GM18502 (cell line): ENCODE results near the gene PKDREJ.
"Not testable (repeated sequence)": the region's sequence is repeated elsewhere in the genome, so short reads cannot be mapped to it uniquely, and the experiment has no call there.

Source experiments
- ATAC-seq: cut with Tn5 transposase; IDR thresholded peaks from one replicate; pipeline ENCODE4 v1.9.1; 2021; ENCODE audit warnings: mild to moderate bottlenecking; ENCODE audit not compliant: unreplicated experiment, poor library complexity

Gene PKDREJ, protein sequence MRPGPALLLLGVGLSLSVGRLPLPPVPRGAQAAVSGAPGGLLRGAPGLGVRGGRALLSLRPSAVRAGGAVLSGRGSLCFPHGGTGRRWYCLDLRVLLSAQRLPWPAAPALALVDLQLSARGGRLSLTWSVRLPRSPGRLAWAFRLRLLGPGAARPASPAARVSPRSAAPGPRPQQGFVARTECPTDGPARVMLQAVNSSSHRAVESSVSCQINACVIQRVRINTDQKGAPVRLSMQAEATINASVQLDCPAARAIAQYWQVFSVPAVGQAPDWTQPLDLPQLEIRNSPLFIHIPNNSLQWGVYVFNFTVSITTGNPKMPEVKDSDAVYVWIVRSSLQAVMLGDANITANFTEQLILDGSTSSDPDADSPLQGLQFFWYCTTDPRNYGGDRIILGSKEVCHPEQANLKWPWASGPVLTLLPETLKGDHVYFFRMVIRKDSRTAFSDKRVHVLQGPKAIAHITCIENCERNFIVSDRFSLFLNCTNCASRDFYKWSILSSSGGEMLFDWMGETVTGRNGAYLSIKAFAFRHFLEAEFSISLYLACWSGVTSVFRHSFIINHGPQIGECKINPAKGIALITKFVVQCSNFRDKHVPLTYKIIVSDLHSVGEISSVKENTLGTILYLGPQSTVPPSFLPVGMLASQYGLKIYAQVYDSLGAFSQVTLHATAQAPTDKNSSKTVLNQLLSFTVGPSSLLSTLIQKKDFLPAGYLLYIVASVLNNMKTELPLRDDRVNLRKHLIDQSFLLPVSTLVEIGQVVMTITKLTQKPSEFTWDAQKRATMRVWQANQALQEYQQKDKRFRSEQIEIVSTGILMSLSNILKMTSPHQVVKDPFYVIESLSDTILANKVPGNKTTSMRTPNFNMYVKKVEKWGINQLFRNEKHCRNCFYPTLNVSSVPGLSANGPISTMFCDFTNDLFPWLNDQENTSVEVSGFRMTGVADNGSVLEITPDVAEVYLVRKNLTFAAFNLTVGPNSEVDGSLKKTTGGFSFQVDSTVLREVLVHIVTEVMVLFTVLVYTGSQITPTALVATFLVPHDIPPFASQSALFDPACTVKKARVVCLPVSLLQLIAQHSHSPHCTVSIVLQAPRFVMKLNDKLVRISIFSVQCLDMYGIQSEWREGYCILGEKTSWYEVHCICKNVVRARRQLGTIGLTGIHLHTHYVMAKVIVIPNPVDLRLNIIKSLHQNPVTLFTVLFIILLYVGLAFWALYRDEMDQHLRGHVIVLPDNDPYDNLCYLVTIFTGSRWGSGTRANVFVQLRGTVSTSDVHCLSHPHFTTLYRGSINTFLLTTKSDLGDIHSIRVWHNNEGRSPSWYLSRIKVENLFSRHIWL (N-terminal part only)

DNA sequence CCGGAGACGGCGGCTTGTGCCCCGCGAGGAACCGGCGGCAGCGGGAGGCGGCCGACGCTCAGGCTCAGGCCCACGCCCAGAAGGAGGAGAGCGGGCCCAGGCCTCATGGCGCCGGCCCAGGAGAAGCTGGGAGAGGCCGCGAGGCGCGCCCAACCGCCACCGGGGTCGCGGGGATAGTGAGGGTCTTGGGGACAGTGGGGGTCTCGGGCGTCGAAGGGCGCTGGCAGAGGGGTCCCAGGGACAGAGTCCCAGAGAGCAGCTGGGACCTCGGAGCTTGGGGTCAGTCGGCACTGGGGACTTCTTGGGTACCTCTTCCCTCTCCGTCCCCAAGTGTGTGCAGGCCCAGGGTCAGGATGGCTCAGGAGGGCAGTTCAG lies at the start of gene PKDREJ:
Gene PKDREJ, minus strand, starts transcription at position 128 of the 375 bp plus-strand sequence. Its CDS starts 21 bp downstream, at position 107.
- ATAC-seq: no peak

DNA sequence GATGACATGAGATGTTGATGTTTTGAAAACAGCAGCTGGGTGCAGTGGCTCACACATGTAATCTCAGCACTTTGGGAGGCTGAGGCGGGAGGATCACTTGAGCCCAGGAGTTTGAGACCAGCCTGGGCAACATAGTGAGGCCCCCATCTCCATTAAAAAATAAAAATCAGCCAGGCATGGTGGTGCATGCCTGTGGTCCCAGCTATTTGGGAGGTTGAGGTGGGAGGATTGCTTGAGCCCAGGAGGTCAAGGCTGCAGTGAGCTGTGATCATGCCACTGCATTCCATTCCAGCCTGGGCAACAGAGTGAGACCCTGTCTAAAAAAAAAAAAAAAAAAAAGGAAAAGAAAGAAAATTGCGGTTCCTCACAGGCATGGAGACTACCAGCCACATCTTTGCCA lies 49.7 kb upstream of the PKDREJ start:
- not testable (repeated sequence) for ATAC-seq

DNA sequence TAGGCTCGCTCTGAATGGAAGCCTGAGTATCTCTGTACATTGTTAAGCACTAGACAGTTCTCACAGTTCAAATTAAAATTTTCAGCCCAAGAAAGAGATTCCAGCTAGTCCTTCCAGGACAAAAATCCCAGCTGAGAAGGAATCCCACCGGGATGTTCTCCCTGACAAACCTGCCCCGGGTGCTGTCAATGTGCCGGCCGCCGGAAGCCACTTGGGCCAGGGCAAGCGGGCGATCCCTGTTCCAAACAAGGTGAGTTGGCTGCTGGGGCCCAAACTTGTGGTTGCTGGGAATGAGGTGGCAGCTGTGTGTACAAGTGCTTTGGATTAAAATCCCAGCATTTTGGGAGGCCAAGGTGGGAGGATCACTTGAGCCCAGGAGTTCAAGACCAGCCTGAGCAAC lies 48.9 kb upstream of the PKDREJ start:
- no peak for ATAC-seq

DNA sequence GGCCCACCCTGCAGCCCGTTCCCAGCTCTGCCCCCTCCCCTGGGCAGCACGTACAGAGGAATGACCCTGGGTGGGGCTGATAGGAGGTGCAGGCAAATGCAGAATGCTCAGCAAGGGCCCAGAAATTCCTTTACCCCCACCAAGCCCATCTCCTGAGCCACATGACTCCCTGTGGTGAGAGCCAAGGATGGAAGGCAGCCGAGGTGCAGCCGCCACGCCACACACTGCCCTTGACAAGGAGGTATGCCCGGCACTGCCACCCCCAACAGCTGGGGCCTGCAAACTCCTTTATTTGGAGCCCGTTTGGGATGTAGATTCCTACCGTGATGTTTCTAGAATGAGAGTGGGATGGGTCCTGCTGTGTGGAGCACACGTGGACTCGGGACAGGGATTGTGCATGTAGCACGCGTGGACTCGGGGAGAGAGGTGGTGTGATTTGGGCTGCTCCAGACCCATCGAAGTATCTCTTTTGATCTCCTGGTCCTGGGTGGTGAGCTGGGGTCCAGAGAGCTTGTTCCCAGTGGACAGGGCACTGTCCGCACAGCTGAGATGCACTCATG lies 46.5 kb upstream of the PKDREJ start:
- no peak for ATAC-seq

DNA sequence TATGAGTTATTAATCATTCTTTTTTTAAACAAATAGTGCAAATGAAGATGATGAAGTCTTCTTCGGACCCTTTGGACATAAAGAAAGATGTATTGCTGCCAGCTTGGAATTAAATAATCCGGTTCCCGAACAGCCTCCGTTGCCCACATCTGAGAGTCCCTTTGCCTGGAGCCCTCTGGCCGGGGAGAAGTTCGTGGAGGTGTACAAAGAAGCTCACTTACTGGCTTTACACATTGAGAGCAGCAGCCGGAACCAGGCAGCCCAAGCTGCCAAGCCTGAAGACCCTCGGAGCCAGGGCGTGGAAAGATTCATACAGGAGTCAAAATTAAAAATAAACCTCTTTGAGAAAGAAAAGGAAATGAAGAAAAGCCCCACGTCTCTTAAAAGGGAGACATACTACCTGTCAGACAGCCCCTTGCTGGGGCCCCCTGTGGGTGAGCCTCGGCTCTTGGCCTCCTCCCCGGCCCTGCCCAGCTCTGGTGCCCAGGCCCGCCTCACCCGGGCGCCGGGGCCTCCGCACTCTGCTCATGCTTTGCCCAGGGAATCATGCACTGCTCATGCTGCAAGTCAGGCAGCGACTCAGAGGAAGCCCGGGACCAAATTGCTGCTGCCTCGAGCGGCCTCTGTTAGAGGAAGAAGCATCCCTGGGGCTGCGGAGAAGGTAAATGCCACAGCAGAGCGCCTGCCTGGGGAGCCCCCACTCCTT lies 45.3 kb upstream of the PKDREJ start:
- no peak for ATAC-seq

DNA sequence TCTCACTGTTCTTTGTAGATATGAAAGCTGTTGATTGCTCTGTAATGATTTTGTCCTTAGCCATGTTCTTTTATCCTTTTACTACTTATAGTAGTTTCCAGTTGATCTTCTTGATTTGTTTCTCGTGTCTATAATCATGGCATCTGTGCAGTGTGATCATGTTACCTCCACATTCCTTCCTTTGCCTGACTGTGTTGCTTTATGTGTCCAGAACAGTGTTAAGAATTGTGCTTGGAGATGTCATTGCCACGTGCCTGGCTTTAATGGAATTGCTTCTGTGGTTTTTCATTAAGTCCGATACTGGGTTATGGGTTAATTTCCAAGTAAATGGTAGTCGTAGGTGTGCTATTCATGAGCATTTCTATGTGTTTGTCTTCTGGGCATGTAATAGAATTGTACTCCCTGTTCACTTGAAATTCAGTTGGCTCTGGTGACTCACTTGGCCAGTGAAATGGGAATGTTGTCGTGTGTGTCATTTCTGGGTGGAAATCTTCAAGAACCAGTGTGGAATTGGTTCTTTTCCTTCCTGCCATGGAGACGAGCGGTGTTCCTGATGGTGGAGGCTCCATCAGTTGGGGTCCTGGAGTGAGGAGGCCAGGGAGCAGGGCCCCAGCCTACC lies 40.3 kb upstream of the PKDREJ start:
- no peak for ATAC-seq

DNA sequence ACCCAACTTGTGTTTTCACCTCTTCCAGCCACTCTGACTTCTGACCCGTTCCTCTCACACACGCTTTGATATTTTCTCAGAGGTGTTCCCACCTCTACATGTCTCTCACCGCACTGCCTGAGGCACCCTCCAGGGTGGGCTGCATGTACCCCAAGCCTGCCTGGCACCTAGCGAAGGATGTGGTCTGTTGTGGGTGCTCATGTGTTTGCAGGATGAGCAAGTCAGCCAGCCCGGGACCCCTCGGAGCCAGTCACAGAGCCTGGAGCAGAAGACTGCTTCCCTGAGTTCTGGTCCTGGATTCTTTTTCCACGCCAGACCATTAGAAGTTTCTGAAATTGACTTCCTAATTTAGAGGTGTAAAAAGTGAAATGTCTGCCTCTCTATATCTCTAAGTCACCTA lies 37.3 kb upstream of the PKDREJ start:
- no peak for ATAC-seq

DNA sequence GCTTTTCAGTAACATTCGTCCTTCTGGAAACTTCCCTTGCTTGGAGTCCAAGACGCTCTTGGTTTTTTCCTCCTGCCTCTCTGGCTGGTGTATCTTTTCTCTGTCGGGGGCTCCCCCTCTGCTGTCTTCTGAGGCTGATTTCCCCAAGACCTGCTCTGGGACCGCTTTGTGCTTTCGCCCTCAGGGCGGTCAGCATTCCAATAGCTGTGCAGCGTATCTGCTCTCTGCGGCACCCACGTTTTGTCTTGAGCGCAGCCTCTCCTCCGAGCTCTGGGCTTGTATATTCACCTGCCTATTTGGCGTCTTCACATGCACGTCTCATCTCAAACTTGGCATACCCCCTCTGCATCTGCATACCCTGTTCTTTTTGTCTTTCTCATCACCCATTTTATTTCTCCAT lies 36.0 kb upstream of the PKDREJ start:
- no peak for ATAC-seq

DNA sequence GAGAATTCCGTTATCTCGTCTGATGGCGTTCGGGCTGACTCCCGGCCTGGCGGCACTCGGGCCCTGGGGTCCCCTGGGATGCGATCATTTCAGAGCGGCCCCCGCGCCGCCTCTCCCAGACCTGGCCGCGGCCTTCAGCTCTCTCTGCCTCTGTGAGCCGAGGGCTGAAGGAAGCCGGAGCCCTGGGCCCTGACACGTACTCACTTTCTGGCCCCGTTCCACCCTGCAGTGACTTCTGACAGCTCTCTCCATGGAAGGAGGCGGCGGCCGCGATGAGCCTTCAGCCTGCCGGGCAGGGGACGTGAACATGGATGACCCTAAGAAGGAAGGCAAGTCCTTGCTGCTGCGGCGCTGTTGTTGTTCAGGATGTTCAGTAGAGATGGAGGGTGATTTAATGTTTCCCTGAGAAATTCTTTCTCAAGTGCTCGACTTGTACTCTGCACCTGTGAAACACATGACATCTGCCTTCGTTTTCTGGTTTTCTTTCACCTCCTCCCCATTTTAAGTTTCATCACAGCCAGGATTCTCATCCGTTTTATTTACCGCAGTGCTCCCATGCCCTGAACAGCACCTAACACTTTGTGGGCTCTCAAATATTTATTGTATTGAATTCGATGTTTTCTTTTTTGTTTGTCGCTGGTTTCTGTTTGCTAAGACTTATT lies 34.1 kb upstream of the PKDREJ start:
- ATAC-seq: peak; percentile 8

DNA sequence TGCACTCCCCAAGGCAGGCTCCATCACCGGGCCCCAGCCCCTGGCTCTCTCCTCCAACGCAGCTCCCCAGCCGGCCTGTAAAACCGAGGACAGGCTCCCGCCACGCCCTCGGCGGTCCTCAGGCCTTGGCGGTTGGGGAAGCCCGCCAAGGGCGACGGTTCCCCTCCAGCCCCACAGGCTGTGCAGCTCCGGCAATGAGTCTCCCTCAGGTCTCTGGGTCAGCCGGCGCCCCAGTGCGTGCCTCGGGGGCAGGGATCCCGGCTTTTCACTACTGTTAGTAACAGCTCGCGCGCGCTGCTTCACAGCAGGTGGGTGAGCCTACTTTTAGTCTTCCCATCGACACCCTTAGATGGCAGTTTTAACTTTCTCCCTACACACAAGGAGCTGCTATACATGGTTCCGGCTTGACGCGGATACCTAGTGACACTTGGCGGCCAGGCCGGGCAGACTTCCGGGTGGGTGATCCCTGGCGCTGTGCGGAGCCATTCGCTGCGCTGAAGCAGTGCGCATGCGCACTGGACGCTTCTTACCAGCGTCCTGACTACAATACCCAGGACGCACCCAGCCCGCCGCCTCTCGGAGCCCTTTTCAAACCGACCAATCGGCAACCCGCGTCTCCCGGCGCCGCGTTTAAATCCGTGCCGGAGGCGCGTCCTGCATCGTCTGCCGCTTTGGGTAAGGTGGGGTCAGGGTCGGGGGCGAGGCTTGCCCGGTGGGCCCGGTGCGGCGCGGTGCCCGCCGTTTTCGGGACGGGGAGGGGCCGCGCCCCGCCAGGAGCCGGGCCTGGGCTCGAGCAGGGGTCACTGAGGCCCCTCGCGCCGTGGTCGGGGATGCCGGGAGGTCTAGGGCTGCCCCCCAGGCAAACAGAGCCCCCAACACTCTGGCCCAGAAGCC lies 33.4 kb upstream of the PKDREJ start, which contains the start of gene GTSE1:
Gene GTSE1, plus strand, starts transcription at position 614 of the 894 bp plus-strand sequence. CDS start 531 bp downstream, outside the sequence.
- peak; percentile 93 for ATAC-seq

DNA sequence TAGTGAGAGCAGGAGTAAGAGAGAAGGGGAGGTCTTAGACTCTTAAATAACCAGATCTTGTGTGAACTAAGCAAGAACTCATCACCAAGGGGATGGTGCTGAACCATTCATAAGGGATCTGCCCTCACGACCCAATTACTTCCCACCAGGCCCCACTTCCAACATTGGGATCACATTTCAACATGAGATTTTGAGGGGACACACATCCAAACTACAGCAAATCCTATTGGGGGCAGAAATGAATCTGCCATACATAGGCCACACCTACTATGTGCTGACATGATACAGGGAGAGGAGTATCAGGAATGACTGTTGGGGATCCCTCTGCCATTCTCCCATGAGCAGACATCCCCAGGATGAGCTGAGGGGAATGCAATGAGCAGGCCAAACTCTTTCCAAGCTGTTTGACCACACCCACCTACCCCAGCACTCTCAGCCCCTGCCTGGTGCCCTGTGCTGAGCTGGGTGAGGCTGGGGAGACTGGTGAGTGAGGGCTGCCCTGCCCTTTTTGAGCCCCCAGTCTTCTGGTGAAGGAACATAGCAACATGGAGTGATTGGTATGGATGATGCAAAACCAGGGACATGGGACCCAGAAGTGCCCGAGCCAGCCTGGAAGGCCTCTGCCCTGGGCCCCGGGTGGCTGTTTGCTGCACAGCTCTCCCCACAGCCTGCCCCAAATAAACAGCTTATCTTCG lies 32.3 kb upstream of the PKDREJ start:
- ATAC-seq: no peak

DNA sequence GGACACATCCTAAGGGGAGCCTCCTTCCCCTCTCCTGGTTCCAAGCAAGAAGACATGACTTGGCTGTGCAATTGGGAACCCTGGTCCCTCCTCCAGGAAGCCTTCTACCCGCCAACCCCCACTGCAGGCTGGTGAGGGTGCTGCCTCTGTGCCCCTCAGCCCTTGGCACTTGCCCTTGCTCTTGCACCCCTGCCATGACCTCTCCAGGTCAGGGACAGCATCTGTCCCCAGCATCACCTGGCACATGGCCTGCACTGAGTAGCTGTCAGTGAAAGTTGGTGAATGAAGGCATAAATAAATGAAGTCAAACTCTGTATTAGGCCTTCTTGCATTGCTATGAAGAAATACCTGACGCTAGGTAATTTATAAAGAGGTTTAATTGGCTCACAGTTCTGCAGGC lies 31.6 kb upstream of the PKDREJ start:
- ATAC-seq: no peak

DNA sequence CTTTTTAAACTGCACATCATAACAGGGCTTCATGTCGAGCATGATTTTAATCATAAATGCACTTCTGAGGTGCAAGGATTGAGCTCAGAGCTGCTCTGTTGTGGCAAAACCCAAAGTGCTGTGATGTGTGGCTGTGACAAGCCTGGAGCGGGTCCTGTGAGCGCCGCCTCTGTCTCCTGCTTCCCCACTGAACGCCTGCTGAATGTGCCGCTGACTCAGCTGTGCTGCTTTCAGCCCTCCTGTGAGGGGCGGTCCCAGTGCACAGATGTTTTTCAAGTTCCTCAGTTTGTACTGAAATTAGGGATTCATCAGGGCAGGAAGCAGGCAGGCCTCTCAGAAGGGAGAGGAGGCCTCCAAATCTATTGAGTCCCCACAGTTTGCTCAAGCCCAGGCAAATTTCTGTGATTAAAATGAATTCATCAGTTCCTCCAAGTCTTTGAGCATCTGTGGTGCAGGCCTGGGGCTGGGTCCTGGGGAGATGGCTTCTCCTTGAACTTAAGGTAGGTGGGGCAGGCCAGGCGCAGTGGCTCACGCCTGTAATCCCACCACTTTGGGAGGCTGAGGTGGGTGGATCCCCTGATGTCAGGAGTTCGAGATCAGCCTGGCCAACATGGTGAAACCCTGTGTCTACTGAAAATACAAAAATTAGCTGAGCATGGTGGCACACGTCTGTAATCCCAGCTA lies 30.6 kb upstream of the PKDREJ start:
- no peak for ATAC-seq

DNA sequence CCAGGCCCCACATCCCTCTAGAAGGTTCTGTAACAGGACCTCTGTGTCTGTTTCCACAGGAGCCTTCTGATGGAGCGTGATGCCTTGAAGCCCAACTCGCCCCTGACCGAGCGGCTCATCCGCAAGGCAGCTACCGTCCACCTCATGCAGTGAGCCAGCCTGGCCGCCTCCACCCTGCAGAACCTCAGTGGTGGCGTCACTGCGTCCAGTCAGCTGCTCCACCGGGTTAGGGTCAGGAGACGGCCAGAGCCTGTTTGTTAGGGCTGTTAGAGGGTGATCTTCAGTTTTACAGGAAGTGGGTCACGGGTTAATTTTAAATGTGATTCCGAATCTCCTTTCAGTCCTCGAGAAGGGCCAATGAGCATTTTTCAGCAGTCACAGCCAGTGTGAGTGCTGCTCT lies 29.6 kb upstream of the PKDREJ start:
- ATAC-seq: no peak

DNA sequence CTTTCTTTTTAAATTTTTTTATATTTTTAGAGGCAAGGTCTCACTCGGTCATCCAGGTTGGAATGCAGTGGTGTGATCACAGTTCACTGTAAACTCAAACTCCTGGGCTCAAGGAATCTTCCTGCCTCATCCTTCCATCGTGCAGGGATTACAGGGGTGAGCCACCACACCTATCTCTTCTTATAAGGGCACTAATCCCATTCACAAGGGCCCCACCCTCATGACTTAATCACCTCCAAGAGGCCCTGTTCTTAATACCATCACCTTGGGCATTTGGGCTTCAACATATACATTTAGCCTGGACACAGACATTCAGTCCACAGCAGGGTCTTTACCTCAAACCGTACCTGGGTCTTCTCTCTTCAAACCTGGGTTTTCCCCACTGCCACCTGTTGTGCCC lies 29.0 kb upstream of the PKDREJ start:
- ATAC-seq: no peak
